MCF 10A (cell line): ENCODE measurements around the gene YTHDF1. TPM values are rescaled to one million over a fixed set of nuclear protein-coding genes. Genes with fewer than 3 reads are reported as not detected.

Experiments used
- BruUV-seq: library from RNA; stranded (reverse); fragments of 400-500 nt; replicated peaks from 2 replicates; lab custom pipeline; 2021; lab: Mats Ljungman, UMichigan
- CTCF ChIA-PET: fragments of 300-600 bp; sonication (Branson Sonifier 250); formaldehyde crosslinking; extraction: SDS; loops from one replicate; lab custom pipeline; 2021; ENCODE audit warnings: antibody characterized with exemption, inconsistent platforms; lab: Yijun Ruan, JAX
- POLR2A ChIA-PET: fragments of 300-600, 350-650 bp; sonication (Branson Sonifier 250); formaldehyde crosslinking; extraction: SDS; loops from one replicate; lab custom pipeline; 2020; ENCODE audit warnings: antibody characterized with exemption, inconsistent platforms; lab: Yijun Ruan, JAX
- DNase-seq: peaks from one replicate; pipeline ENCODE4 v3.0.0-alpha.2; 2018; ENCODE audit not compliant: unreplicated experiment
- H3K27ac Mint-ChIP-seq: one replicate; pipeline ENCODE4 v1.8.0; 2022; ENCODE audit warnings: mild to moderate bottlenecking, low read depth, mixed read lengths; ENCODE audit not compliant: unreplicated experiment
- H3K27me3 Mint-ChIP-seq: one replicate; pipeline ENCODE4 v1.8.0; 2022; ENCODE audit warnings: mixed read lengths; ENCODE audit not compliant: insufficient read depth, unreplicated experiment
- H3K36me3 Mint-ChIP-seq: one replicate; pipeline ENCODE4 v1.8.0; 2022; ENCODE audit warnings: mild to moderate bottlenecking, moderate library complexity, mixed read lengths; ENCODE audit not compliant: insufficient read depth, unreplicated experiment
- H3K4me1 Mint-ChIP-seq: one replicate; pipeline ENCODE4 v1.8.0; 2022; ENCODE audit warnings: mixed read lengths; ENCODE audit not compliant: insufficient read depth, unreplicated experiment
- H3K4me3 Mint-ChIP-seq: one replicate; pipeline ENCODE4 v1.8.0; 2022; ENCODE audit warnings: mild to moderate bottlenecking, moderate library complexity, mixed read lengths; ENCODE audit not compliant: unreplicated experiment
- H3K9me3 Mint-ChIP-seq: one replicate; pipeline ENCODE4 v1.8.0; 2022; ENCODE audit warnings: mixed read lengths; ENCODE audit not compliant: unreplicated experiment
- CTCF ChIP-seq: fragments of 200-600 bp; IDR thresholded peaks from one replicate; pipeline ENCODE4 v1.8.0; 2022; ENCODE audit warnings: antibody characterized with exemption, mild to moderate bottlenecking; ENCODE audit not compliant: unreplicated experiment
- intact Hi-C: fragments of 100-400 bp; cut with micrococcal nuclease; formaldehyde crosslinking; loops from 2 replicates; pipeline ENCODE4 v1.14.1; 2022
- total RNA-seq: library from RNA; stranded (reverse); gene quantifications from 2 replicates; pipeline ENCODE4 v1.2.3, GENCODE V29; 2022

The YTHDF1 gene
- total RNA-seq, 1 experiment from 2014 or later, result 49.5 TPM

GRCh38 chr20:63182946-63183415, 33.0 kb downstream of the YTHDF1 start:
- Mint-ChIP-seq H3K4me3 (no peak overlapping the region), H3K27ac (no peak overlapping the region), H3K27me3 (no peaks in the 10 kb centered on the region), H3K4me1 (peaks cover 8% of the 10 kb centered on the region), H3K9me3 (no peaks in the 10 kb centered on the region), H3K36me3 (no peaks in the 10 kb centered on the region)
- DNase-seq, result no peak
- no TSS peak for BruUV-seq
- ChIA-PET POLR2A (interaction anchor here (0.6 to 0.8 kb wide), 2 partner anchors 14 to 211 kb away, joined by 3 to 4 read pairs; no protein-coding TSS in a partner anchor), CTCF (interaction anchor here (0.5 to 1.8 kb wide), 19 partner anchors 8 to 175 kb away, joined by 3 to 10 read pairs (median 4); no protein-coding TSS in a partner anchor)
- TF ChIP-seq CTCF, result no peak
- intact Hi-C loops, result loop anchor here (1.0 kb wide), 2 partner anchors 32 to 48 kb away; no protein-coding TSS in a partner anchor

GRCh38 chr20:63182425-63182824, 33.5 kb downstream of the YTHDF1 start:
- no peak for DNase-seq
- CTCF ChIA-PET, result interaction anchor here (0.5 to 1.8 kb wide), 13 partner anchors 8 to 127 kb away, joined by 3 to 10 read pairs (median 4); no protein-coding TSS in a partner anchor
- H3K9me3 Mint-ChIP-seq, result no peaks in the 10 kb centered on the region
- no peak overlapping the region for H3K27ac Mint-ChIP-seq
- no peaks in the 10 kb centered on the region for H3K36me3 Mint-ChIP-seq
- POLR2A ChIA-PET, result interaction anchor here (0.6 to 0.8 kb wide), 2 partner anchors 15 to 210 kb away, joined by 3 to 4 read pairs; no protein-coding TSS in a partner anchor
- no TSS peak for BruUV-seq
- intact Hi-C loops, result no loop called here
- H3K4me3 Mint-ChIP-seq, result no peak overlapping the region
- H3K27me3 Mint-ChIP-seq, result no peaks in the 10 kb centered on the region
- no peak for TF ChIP-seq CTCF
- peaks cover 8% of the 10 kb centered on the region for H3K4me1 Mint-ChIP-seq

GRCh38 chr20:63181226-63181625, 34.7 kb downstream of the YTHDF1 start:
- CTCF ChIA-PET, result interaction anchor here (0.6 to 2.0 kb wide), 7 partner anchors 34 to 199 kb away, joined by 3 to 14 read pairs (median 4); no protein-coding TSS in a partner anchor
- Mint-ChIP-seq H3K27ac (no peak overlapping the region), H3K27me3 (peaks cover 9% of the 10 kb centered on the region), H3K36me3 (peaks cover 9% of the 10 kb centered on the region), H3K4me3 (no peak overlapping the region), H3K4me1 (peaks cover under 1% of the 10 kb centered on the region), H3K9me3 (no peaks in the 10 kb centered on the region)
- intact Hi-C loops, result no loop called here
- no TSS peak for BruUV-seq
- TF ChIP-seq CTCF, result no peak
- POLR2A ChIA-PET, result no interaction called here
- no peak for DNase-seq

- CTCF ChIA-PET, result interaction anchor here (0.6 to 2.0 kb wide), 10 partner anchors 34 to 208 kb away, joined by 3 to 14 read pairs (median 4); no protein-coding TSS in a partner anchor
- no peak for DNase-seq
- Mint-ChIP-seq H3K9me3 (no peaks in the 10 kb centered on the region), H3K27ac (no peak overlapping the region), H3K4me3 (no peak overlapping the region), H3K4me1 (no peaks in the 10 kb centered on the region), H3K27me3 (peaks cover 14% of the 10 kb centered on the region), H3K36me3 (peaks cover 13% of the 10 kb centered on the region)
- intact Hi-C loops, result no loop called here
- POLR2A ChIA-PET, result interaction anchor here (0.6 kb wide), 1 partner anchor 29 kb away, joined by 3 read pairs; no protein-coding TSS in a partner anchor
- no TSS peak for BruUV-seq
- no peak for TF ChIP-seq CTCF
Observed at GRCh38 chr20:63180569-63181185, 35.3 kb downstream of the YTHDF1 start.
